ENCODE measurements around the gene SLC25A10.

SLC25A10 gene

DNA sequence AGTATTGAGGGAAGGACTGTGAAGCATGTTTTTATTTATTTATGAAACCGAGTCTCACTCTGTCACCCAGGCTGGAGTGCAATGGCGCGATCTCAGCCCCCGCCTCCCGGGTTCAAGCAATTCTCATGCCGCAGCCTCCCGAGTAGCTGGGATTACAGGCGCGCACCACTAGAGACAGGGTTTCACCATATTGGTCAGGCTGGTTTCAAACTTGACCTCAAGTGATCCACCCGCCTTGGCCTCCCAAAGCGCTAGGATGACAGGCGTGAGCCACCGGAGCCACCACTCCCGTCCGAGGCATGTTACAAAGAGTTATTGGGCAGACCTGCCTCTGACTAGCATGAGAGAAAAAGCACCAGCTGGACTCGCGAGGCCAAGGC lies 5.9 kb upstream of the SLC25A10 start:
- no peak overlapping the region for H3K4me3 ChIP-seq (ENCODE audit: low read depth, low read length)
- no peak for DNase-seq (ENCODE audit: low read depth)
- no peak for TF ChIP-seq CTCF (IDR thresholded peaks at IDR 0.05; ENCODE audit: low read depth, low read length, missing control alignments)

DNA sequence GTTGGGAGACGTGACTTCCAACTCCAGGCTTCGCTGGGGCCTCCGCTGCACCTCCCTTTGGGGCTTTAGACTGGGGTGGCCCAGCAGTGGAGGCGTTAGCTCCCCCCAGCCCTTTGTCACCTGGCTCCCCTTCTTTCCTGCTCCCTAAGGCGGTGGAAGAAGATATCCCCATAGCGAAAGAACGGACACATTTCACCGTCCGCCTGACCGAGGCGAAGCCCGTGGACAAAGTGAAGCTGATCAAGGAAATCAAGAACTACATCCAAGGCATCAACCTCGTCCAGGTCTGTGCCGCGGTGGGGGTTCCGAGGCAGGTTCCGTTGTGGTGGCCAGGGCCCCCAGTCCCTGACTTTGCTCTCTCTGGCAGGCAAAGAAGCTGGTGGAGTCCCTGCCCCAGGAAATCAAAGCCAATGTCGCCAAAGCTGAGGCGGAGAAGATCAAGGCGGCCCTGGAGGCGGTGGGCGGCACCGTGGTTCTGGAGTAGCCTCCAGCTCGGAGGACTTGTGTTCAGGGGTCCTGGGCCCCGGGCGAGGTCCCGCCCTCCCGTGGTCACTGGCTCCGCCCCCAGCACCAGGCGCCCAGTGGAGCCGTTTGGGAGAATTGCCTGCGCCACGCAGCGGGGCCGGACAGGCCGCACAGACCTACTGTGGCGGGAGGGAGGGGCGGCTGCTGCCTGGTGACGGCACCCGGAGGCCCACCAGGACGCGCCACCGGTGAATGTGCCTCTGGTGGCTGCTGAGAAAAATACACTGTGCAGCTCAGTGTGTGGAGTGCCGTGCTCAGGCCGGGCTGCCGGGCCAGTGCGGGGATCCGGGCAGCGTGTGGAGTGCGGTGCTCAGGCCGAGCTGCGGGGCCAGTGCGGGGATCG lies 5.1 kb upstream of the SLC25A10 start:
- no peak for DNase-seq (ENCODE audit: low read depth)
- no peak overlapping the region for H3K4me3 ChIP-seq (ENCODE audit: low read depth, low read length)
- peak; percentile 17 for TF ChIP-seq CTCF (IDR thresholded peaks at IDR 0.05; ENCODE audit: low read depth, low read length, missing control alignments)

DNA sequence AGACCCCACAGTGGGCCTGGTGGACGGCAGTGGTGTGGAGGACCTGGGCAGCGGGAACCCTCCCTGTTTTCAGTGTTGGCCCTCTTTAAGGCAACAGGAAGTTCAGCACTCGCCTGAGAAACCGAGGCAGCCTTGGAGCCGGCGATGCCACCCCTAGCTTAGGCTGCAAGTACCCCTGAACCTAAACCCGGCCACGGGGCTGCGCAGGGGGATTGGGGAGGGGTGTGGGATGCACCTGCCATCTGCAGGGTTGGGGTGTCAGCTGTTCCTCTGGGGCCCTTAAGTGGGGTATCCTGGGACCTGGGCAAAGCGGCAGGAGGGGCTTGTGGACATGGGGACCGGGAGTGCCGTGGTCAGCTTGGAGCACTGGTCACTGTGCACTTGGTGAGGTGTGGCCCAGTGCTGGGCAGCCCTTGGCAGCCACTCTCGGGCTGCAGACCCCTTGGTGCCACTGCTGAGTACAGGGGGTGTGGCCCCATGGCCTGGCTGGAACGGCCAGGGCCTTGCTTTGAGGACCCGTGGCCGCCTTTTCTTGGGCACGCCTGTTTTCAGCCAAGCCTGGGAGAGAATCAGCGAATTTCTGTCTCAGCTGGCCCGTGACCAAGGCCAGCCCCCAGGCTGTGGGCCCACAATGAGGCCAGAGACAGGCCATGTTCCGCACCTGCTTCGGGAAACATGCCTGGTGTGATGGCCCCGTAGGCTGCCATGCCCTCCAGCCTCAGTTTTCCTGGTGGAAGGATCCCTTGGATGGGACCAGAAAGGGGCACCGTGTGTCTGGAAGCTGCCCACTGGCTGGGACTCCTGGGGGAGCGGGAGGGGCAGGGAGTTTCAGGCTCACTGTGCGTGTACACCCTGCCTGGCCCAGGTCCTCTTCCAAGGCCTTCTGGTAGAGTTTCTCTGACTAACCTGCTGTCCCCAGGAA lies 4.1 kb upstream of the SLC25A10 start:
- no peak for DNase-seq (ENCODE audit: low read depth)
- no peak for TF ChIP-seq CTCF (IDR thresholded peaks at IDR 0.05; ENCODE audit: low read depth, low read length, missing control alignments)
- no peak overlapping the region for H3K4me3 ChIP-seq (ENCODE audit: low read depth, low read length)

GRCh38 chr17:81708739-81709185 lies 3.3 kb upstream of the SLC25A10 start:
- no peak for TF ChIP-seq CTCF (IDR thresholded peaks at IDR 0.05; ENCODE audit: low read depth, low read length, missing control alignments)
- no peak for DNase-seq (ENCODE audit: low read depth)
- H3K4me3 ChIP-seq (ENCODE audit: low read depth, low read length), result no peak overlapping the region

DNA sequence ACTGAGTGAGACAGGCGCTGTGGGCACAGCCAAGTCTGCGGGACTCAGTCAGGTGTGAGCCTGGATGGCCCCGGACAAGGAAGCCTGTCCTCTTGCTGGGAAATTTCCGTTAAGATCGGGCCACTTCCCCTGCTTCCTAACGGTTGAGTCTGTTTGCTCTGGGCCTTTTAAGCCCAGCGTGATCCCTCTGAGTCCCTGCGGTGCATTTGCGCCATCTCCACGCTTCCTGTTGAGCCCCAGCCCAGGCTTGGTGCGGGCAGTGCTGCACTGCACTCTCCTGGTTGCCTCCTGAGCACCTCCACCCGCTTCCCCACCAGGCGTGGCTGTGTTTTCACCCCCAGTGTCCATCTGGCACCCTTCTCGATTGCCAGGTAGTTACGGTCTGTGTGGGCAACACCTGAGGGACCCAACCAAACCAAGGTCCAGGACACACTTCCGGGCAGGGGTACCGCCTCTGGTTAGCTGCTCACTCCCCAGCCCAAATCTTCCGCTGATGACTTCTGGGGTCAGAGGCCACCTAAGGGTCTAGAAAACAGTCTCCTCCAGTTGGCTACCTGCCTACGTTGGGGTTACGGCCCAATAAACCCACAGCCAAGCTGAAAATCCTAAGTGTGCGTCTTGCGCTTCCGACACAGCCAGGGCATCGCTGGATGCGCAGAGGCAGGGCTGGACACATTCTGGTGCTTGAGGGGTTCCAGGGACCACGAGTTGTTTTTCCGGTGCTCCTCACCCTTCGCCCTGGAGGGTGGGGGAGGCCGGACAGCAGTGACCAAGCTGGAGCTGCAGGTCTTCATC lies 1.4 kb upstream of the SLC25A10 start:
- no peak for DNase-seq (ENCODE audit: low read depth)
- peak overlapping the region; percentile 47 for H3K4me3 ChIP-seq (ENCODE audit: low read depth, low read length)

More for the DNA sequence above, 1.4 kb upstream of the SLC25A10 start:
- no peak for TF ChIP-seq CTCF (IDR thresholded peaks at IDR 0.05; ENCODE audit: low read depth, low read length, missing control alignments)
